Measurements from ENCODE around the gene CYP27C1.
A peak's percentile ranks its signal among the peaks of the same experiment; 100 is the strongest.
"Not testable (repeated sequence)": the region's sequence is repeated elsewhere in the genome, so short reads cannot be mapped to it uniquely, and the experiment has no call there.

Gene CYP27C1

DNA sequence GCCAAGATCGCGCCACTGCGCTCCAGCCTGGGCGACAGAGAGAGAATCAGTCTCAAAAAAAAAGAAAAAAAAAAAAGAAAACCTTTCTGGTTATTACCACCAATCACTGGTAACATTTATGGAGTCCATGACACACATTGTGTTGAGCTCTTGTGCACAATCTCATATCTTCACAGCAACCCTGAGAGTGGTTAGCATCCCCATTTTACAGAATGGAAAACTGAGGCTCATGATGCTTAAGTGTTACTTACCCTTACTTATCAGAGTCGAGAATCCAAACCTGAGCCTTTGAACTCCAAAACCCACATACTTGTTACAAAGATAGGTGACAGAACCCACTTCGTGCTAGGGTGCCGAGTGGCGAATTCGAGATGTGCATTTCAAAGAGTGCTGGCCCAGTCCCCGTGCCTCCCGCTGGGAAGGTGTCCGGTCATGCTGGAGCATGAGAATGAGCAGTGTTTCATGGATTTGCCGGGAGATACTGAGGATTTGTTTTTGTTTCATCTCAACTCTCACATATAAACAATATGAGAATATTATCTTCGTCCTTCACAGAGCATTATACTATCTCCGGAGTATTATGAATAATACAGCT, 50.9 kb downstream of the CYP27C1 start:
- DNase-seq = no peak

DNA sequence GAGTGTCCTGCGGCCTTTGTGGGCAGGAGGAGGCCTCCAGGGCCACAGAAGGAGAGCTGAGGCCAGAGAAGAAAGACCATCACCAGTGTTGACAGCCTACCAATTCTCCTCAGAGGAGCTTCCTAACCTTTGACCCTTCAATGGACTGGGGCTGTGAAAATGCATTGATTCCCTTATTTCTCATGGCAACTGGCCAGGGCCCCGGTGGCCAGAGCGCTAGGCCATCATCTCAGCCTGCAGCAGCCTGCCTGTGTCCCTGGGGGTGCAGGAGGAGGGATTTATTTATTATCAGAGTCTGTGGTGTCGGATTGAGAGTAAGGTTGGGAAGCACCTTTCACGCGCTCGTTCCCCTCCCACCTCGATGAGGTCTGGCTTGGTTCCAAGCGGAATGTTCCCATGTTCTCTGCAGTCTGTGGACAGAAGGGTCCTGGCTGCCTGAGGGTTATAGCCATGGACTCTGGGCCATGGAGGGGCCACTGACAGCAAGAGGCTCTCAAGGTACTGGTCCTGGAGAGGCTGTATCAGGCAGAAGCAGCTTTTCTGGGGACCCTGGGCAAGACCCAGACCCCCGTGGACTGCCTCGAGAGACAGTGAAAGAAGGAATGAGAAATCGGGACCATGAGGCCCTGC, 53.8 kb downstream of the CYP27C1 start:
- no peak for DNase-seq

DNA sequence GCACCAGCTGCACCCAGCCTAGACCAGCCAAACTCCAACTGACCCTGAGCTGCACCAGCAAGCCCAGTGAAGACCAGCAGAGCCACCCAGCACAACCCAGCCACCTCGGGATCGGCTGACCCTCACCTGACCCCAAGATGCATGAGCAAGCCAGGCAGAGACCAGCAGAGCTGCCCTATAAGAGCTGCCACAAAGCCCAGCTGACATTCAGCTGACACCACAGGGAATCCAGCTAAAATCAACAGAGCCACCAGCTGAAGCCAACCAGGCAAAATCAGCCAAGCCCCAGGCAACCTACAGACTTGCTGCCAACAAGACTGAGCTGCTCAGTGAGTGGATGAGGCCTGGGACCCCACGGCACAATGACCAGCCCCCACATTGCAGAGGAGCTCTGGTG, 54.6 kb downstream of the CYP27C1 start:
- DNase-seq = peak; percentile 68

DNA sequence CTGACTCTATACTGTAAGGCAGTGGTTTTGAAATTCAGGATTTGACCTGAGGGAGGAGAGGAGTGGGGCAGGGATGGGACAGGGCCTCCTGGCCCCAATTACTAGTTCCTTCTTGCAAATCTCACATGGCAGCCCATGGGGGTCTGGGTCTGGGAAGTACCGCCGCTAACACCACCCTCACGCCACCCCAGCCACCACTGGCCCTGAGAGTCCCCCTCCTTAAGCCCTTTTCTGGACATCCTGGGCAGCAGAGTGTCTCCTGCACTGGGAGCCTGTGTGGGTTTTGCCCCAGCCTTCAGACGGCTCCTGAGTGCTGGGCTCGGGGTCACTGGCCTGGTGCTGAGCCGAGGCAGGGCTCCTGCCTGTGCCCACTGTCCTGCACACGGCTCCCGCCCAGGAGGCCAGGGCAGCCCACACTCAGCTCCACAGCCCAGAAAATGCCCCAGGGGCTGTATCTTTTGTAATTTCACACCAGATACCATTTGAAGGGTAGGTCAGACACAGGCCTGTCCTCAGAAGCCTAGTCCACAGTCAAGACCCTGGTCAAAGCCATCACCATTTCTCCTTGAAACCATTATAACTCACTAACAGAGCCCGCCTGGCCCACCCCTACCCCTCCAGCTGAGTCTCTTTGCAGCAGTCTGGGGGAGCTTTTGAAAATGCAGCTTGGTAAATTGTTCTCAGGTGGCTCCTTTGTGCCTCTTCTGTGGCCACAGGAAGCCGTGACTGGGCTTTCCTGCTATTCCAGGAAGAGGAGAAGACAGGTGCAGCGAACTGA, 55.1 kb downstream of the CYP27C1 start:
- peak; percentile 68 for DNase-seq

DNA sequence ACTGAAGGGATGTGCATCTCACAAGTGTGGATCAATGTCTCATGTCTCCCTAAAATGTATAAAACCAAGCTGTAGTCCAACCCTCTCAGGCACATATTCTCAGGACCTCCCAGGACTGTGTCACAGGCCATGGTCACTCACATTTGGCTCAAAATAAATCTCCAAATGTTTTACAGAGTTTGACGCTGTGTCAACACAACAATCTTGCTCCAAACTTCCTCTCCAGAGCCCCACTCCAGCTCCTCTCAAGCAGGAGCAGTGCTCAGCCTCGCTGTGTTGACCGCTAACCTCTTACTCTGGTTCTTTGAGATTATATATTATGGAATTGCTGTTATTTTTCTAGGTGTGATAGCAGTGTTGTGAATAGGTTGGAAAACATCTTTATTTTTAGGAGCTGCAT, 56.2 kb downstream of the CYP27C1 start:
- no peak for DNase-seq

DNA sequence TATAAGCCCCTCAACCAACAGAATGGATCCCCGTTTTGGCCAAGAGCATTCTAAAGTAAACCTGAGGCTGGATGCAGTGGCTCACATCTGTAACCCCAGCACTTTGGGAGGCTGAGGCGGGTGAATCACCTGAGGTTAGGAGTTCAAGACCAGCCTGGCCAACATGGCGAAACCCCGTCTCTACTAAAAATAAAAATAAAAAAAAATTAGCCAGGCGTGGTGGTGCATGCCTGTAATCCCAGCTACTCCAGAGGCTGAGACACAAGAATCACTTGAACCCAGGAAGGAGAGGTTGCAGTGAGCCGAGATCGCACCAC, 57.1 kb downstream of the CYP27C1 start:
- not testable (repeated sequence) for DNase-seq

DNA sequence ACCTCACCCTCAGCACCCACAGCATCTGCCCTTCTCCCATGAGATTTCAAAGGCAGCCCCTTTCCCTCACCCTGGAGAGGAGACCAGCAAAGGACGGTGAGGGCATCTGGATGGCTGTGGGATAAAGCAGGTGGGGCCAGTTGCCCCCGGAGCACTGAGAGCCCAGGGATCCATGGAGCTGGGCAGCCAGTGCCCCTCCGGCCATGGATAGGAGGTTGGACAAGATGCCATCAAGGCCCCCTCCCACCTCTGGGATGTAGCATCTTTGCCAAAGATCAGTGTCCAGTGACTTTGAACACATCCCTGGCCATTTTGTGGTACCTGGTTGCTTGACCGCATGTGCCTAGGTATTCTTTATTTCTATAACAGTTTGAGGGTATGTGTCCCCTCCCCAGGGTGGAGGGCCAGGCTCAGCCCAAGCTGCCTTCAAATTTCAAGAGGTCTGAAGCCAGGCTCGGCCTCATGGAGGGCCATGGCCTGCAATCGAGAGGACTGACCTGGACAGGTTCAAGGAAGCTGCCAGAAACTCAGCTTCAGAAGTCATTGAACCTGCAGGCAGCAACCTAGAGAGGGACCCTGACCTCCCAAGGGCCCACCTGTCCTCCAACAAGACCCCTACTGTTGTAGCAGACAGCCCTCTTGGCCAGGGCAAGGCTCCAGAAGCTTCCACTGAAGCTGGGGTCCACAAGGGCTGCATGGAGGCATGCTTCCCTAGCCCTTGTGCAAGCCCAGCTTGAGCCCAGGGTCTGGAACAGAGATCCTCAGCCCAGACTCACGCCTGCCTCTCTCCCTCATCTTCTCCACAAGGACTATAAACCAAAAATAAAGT, 57.6 kb downstream of the CYP27C1 start:
- DNase-seq = no peak

DNA sequence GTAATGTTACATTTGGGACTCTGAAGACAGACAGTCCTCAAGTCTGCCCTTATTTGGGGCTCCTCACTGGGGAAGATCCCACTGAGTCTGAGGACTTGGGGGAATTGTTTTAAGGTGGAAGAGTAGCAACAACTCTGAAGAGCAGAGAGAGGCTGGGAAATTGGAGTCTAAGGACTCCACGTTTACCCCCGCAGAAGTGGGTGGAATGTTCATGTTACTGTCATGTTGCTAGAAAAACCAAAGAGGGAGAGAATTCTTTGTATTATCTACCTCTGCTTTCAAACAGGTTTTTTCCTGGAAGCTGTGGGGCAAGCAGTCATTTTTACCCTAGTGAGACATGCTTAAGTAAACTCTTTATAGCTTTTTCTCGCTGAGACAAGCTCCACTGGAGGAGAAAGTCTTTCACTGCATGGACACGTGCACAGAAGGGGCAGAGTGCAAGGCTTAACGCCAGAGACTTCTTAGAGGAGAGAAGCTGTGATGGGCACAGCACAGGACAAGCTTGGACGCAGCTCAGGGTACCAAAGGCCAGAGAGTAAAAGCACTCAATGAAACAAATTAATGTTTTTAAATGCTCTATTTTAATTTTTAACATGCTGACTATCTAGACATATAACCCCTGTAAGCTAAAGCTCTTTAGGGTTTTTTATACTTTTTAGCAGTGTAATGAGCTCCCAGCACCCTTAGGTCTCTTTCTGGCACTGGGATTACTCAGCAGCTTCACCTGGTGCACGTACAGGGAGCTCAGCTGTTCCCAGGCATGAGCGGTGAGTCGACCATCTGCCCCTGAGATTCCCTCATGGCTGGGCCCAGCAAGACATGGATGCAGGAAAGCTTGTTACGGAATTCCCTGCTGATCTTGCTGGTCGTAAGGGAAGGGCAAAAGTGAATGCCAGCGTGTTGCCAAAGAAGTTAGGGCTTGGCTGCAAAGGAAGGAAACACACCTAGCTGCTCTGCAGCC, 58.6 kb downstream of the CYP27C1 start:
- DNase-seq = no peak

DNA sequence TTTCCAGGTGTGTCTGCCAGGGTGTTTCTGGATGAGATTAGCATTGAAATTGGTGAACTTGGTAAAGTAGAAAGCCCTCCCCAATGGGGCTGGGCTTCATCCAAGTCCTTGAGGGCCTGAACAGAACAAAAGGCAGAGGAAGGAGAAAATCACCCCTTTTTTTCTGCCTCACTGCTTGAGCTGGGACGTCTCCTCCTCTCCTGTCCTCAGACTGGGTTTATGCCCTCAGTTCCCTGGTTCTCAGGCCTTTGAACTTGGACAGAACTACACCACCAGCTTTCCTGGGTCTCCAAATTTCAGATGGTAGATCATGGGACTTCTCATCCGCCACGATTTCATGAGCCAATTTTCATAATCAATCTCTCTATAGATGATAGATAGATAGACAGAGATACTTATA, 59.4 kb downstream of the CYP27C1 start:
- no peak for DNase-seq

DNA sequence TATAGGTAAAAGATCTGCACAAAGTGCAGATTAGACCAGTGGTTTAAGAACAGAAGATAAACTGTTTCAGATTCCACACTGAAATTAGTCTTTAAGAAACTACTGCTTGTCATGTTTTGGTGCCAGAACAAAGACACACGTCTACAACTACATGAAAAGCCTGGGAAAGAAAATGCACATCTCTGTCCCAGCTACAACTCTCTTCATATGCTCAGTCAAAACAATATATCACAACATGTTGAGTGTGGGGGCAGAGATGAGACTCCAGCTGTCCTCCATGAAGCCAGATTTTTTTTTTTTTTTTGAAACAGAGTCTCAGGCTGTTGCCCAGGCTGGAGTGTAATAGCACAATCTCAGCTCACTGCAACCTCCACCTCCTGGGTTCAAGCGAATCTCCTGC, 60.6 kb downstream of the CYP27C1 start:
- DNase-seq = no peak

DNA sequence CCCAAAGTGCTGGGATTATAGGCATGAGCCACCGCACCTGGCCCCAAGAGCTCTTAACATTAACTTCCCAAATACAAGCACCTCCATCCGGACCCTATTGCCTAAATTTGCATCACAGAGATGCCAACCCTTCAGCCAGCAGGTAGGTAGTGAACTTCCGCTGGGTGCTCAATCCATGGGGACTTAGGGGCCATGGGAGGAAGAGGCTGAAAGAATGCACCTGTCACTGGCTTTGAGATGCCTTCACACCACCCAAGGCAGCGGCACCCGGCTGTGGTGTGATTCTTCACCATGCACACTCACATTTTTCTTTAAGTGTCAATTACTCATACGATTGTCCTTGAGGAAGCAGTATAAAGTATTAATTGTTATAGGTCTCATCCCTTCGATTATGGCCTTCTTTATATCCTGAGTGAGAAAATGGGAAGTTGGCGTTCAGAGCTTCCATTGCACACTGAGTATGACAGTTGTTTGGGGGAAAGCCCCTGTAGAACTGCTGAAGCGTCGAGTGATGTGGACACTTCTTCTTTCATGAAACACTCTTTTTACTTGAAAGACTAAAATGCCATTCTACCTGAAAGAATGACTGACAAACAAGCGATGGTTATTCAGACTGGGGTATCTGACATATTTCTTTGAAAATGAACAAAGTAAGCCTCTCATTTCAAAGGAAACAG, 61.3 kb downstream of the CYP27C1 start:
- DNase-seq = no peak

DNA sequence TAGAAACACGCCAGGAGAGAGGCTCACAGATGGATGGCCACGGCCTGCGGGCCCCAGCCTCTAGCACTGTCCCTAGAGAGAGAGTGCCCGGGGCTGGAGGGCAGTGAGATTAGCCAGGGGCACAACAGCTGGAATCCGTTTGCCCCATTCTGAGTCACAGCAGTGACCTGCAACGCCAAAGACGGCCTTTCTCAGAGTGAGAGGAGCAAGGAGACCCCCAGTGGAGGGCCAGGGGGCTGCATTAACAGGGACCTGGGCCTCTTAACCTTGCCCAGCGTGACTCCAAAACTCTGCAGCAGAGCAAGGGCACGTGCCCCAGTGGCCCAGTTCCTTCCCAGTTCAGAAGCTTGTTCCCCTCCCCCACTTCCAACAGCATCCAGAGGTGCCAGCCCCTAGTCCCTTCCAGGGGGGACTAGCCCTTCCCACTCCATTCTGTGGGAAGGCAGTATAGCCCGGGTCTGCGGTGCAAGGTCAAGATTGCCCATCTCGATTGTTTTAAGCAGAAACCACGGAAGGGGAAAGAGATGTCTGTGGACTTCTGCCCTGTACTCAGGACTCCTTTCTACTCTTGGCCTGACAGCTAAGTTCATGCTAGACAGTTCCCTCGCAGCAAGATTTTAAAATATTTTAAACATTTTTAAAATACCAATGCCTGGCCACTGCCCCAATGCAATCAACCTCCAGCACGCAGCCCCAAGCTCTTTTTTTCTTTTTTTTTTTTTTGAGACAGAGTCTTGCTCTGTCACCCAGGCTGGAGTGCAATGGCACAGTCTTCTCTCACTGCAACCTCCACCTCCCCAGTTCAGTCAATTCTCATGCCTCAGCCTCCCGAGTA, 62.2 kb downstream of the CYP27C1 start:
- DNase-seq = no peak

DNA sequence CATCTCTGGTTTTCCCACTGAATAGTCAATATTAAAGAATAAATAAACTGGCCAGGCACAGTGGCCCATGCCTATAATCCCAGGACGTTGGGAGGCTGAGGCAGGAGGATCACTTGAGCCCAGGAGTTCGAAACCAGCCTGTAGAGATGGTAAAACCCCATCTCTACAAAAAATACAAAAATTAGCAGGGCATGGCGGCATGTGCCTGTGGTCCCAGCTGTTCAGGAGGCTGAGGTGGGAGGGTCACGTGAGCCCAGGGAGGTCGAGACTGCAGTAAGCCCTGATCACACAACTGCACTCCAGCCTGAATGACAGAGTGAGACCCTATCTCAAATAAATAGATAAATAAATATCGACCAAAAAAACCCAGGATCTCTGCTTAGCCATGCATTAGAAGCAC, 63.0 kb downstream of the CYP27C1 start:
- DNase-seq = no peak

DNA sequence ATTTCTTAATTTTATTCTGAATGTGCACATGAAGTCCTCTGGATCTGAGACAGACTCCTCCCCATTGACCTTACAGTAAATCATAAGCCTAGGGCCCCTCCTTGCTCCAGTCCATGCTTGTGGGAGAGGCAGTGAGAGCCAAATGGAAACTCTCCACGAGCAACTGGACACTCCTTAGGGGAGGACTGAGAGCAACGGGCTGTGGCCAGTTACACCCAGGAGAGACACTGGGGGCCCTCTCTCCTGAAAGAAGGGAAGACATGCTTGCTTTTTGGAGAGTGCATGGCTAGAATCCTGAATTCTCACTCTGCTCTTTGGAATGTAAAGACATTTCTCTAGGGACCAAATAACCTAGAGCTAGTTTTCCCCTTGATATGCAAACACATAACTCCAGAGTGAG, 64.2 kb downstream of the CYP27C1 start:
- no peak for DNase-seq

DNA sequence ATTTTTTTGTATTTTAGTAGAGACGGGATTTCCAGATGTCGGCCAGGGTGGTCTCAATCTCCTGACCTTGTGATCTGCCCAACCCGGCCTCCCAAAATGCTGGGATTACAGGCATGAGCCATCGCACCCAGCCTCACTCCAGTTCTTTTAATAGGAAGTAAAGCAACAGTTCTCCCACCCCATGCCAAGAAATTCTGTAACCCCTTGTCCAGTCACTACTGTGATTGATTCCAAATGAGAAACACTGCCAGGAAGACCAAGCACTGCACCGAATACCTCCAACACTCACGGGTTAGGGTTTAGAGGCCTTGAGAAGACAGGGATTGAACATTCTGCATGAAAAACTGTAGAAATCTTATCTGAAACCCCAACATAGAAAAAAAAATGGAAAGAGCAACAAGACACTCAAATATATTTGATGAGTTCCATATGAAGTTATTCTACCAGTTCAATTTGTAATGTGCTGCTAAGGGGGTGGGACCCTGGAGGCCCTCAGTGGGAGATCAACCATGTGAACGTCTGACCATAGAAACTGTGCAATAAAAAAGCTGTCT, 65.0 kb downstream of the CYP27C1 start:
- no peak for DNase-seq

DNA sequence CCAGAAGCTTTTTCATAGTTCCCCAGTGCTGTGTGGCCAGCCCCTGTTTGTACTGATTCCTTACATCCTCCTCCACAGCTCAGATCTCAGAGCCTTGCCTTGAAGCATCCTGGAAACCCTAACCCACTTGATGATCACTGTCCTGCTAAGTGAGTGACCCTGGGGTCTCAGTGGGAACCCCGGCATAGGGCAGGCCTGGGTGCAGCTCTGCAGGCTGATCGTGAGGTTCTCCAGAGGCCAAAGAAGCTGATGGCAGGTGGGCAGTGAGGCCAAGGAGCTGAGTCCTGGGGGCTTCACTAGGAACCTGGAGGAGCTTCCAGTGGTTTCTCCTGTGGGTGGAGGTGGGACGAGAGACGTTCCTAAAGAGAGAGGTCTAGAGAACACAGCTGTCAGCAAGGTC, 65.7 kb downstream of the CYP27C1 start:
- DNase-seq = no peak

DNA sequence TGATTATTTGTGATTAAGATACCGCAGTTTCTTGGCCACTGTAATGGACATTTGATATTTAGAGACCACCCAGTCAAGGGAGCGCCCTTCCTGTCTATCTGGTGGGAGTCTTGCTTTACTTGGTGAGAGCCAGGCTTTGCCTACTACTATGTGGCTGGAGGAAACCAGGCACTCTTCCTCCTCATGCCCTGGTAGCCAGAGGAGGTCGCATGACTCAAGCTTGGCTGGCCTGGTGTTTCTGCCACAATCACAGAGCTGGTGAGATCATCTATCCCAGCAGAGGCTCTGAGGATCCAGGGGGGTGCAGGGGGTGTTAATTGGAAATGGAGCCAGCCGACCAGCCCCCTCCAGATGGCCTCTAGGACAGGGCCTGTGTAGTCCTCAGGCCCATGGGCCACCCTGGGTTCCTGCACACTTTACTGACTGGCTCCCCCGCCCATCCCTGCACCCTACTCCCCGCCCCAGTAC, 66.4 kb downstream of the CYP27C1 start:
- no peak for DNase-seq

DNA sequence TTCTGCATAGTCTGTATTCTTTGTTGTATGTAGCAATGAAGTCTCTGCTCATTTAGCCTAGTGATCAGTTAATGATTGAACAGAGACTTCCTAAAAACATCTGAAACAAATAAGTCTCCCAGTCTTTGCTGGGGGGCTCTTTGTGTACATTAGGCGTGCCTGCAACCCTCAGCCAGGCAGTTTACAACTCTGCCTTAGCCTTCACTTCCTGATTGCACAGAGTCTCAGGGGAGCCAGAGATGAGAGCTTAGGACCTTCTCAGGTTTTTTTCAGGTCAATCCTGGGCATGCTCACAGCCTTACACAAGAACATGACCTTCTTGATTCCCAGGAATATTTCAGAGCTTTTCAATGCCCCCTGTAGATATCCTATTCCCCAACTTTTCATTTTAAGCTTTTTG, 69.1 kb downstream of the CYP27C1 start:
- DNase-seq = no peak

DNA sequence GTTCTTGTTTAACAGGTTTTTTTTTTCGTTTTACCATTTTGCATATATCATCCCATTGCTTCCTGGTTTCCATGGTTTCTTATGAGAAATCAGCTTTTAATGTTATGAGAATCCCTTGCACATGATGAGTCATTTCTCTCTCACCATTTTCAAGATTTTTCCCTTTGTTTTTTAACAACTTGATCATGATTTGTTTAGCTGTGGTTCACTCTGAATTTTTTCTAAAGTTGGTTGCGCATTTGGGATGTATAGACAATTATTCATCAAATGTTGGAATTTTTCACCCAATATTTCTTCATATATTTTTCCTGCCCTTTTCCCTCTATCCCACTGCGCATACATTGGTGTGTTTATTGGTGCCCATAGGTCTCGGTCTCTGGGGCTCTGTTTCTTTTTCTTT, 70.7 kb downstream of the CYP27C1 start:
- no peak for DNase-seq

DNA sequence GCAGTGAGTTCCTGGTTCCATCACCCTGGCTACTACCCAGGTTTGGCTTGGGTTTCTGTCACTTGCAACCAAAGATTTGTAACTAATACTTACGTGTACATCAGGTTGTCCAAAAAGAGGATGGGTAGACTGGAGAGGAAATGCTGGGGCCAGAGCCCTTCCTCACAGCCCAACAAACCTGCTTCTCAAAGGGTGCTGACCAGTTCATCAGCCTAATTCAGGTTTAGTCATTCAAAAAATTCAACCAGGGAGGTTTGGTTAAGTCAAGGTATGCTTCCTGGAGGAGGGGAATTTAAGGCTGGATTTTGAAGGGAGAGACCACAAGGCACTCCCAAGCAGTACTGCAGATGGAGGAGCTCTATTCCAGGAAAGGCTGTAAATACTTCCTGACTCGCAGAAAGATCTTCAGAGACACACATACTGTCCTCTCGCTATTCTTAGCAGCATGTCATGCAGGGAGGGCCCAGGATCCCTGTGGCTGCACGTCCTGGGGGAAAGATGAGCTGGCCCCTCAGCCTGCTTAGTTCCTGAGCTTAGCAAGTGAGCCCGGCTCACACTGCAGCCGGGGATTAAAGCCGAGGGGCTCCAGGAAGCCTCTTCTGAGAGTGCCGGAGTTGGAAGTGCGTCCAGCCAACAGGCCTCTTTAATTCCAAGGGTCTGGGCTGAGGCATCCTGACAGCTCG, 73.1 kb downstream of the CYP27C1 start:
- DNase-seq = no peak
